Heart right ventricle (tissue), 16 donors: Measurements from ENCODE around the gene KCNQ5. TPM values are rescaled to one million over a fixed set of nuclear protein-coding genes. Genes with fewer than 3 reads are reported as not detected.
A peak's percentile ranks its signal among the peaks of the same experiment; 100 is the strongest.

ENCODE experiments used
- ATAC-seq, 8 donors: fragments of 200-7000 bp; cut with Tn5 transposase; one replicate each; pipeline ENCODE4 v1.9.1; 2020; ENCODE audit warnings: mild to moderate bottlenecking in 8 of 8, moderate library complexity in 8 of 8, moderate number of reproducible peaks in 1 of 8
- DNase-seq, 2 donors: peaks; one replicate each; pipeline ENCODE4 v3.0.0-alpha.2; 2020
- H3K27ac ChIP-seq, 10 donors: fragments of 200-600 bp; sonication (generic) in 2 of 10; one replicate each; pipeline versions ENCODE4 v1.5.0 to v1.8.0; 2020 to 2022; ENCODE audit warnings: mild to moderate bottlenecking in 3 of 10
- H3K27me3 ChIP-seq, 7 donors: fragments of 200-600 bp; one replicate each; pipeline ENCODE4 v1.8.0; 2021 to 2022; ENCODE audit warnings: mild to moderate bottlenecking in 2 of 7
- H3K36me3 ChIP-seq, 9 donors: fragments of 200-600 bp; sonication (generic) in 1 of 9; one replicate each; pipeline versions ENCODE4 v1.5.0 to v1.8.0; 2020 to 2022; ENCODE audit warnings: mild to moderate bottlenecking in 2 of 9
- H3K4me1 ChIP-seq, 9 donors: fragments of 200-600 bp; sonication (generic) in 1 of 9; one replicate each; pipeline versions ENCODE4 v1.5.0 to v1.8.0; 2020 to 2022; ENCODE audit warnings: mild to moderate bottlenecking in 4 of 9
- H3K4me3 ChIP-seq, 10 donors: fragments of 200-600 bp; sonication (generic) in 2 of 10; one replicate each; pipeline versions ENCODE4 v1.5.0 to v1.8.0; 2020 to 2022; ENCODE audit warnings: mild to moderate bottlenecking in 7 of 10, moderate library complexity in 2 of 10
- H3K9me3 ChIP-seq, 11 donors: fragments of 200-600 bp in 10 of 11; sonication (generic) in 2 of 11; one replicate each; pipeline versions ENCODE4 v1.5.0 to v1.8.0; 2013 to 2022; ENCODE audit warnings: mild to moderate bottlenecking in 2 of 11, control low read depth in 1 of 11, moderate library complexity in 1 of 11
- CTCF ChIP-seq, 9 donors: fragments of 200-600 bp; sonication (generic) in 2 of 9; IDR thresholded peaks; one replicate each; pipeline versions ENCODE4 v1.5.0 to v1.8.0; 2021 to 2022; ENCODE audit warnings: antibody characterized with exemption in 9 of 9, mild to moderate bottlenecking in 5 of 9, moderate library complexity in 1 of 9
- WGBS, 2 donors: extraction: QIAGEN DNeasy Blood & Tissue Kit; methylation state at CpG; one replicate each; pipeline ENCODE4 v1.1.7; 2013; ENCODE audit warnings: inconsistent platforms in 1 of 2; 5-methylcytosine and 5-hydroxymethylcytosine counted together
- intact Hi-C, 10 donors: fragments of 100-400 bp; cut with DNase I; formaldehyde crosslinking; loops; one replicate each; pipeline versions ENCODE4 v1.11.1 to v1.14.2; 2022
- polyA plus RNA-seq, 2 donors: library from polyadenylated mRNA; stranded (reverse); fragments of 200-250 nt; gene quantifications; one replicate each; pipeline ENCODE4 v1.2.3, GENCODE V29; 2013
- total RNA-seq, 10 donors: library from RNA; stranded (reverse); fragmentation: NEBNext Ultra II Directional in 3 of 10; extraction: Animal tissue kit (Norgen Biotek cat#: 25700) in 3 of 10; gene quantifications; one replicate each; pipeline versions ENCODE4 v1.2.1 to v1.2.4, GENCODE V29; 2021 to 2023
- donor health status: Arrhythmogenic right ventricular cardiomyopathy.
- donor health status: ischemic (EF 13 %, LVEDD 7.1; RV severe dilation, severe dysfunction).
- donor health status: healthy with polysubstance abuse.
- donor health status: DM: no; HTN: yes; CAD: no.
- donor health status: DM: no; HTN: no; CAD: no.
- donor health status: ischemic (EF 25% LVEDD 6.9; RV normal size, moderate dysfunction).
- donor health status: ischemic (EF 25% LVEDD 5.7; RV mildly dilated, moderate dysfunction).
- donor health status: healthy.
- donor health status: DM: yes; HTN: yes; CAD: no.
- donor health status: Ischemic cardiomyopathy.
- donor health status: ischemic (EF 35%, LVEDD 5.7; RV mildly dilated, moderate dysfunction).
- donor health status: nonischemic (EF 11% LVEDD 7.7; RV severe dilation, severe dysfunction).
- donor health status: DM: yes; HTN: yes; CAD: no.
- donor health status: PGD.
- donor health status: ischemic (EF 29% LVEDD 5.4; RV normal size, mild dysfunction).
- donor health status: nonischemic (EF 23%, LVEDD 6.1; RV moderate dilation, normal function).

KCNQ5 gene
- total and polyA plus RNA-seq, 12 donors: under 0.01 to 0.15 (median 0.12) TPM; not detected in 9

- DNase-seq (no peak), ATAC-seq (no peak)
- no peak for TF ChIP-seq CTCF (IDR thresholded peaks at IDR 0.05)
- 36 to 49% methylated on average over 5 of the region's 5 CpGs for WGBS, 2 donors
- peaks cover 4 to 70% (median 56%) of the 10 kb centered on the region in 7 donors for H3K27me3 ChIP-seq
- intact Hi-C loops: loop anchor here in 2 of 10 donors (5.0 to 10.0 kb wide), 2 partner anchors 491 to 503 kb away; no protein-coding TSS in a partner anchor
- H3K27ac ChIP-seq: no peak overlapping the region
- H3K4me1 ChIP-seq: peaks cover 0 to 40% (median 34%) of the 10 kb centered on the region in 9 donors
- no peak overlapping the region for H3K4me3 ChIP-seq
- H3K9me3 ChIP-seq: no peaks in the 10 kb centered on the region
- H3K36me3 ChIP-seq: no peaks in the 10 kb centered on the region
Observed at GRCh38 chr6:72623808-72624207, 1.9 kb downstream of the KCNQ5 start.

- H3K9me3 ChIP-seq: no peaks in the 10 kb centered on the region
Observed at GRCh38 chr6:72624557-72625160, 2.8 kb downstream of the KCNQ5 start.

GRCh38 chr6:72626126-72626525 is 4.3 kb downstream of the KCNQ5 start:
- intact Hi-C loops: loop anchor here in 1 of 10 donors (10.0 kb wide), 1 partner anchor 489 kb away; no protein-coding TSS in a partner anchor
- no peaks in the 10 kb centered on the region for H3K9me3 ChIP-seq
- peaks cover 0 to 22% (median 17%) of the 10 kb centered on the region in 9 donors for H3K4me1 ChIP-seq
- ATAC-seq (no peak), DNase-seq (no peak)
- 76 to 90% methylated on average over 2 of the region's 2 CpGs for WGBS, 2 donors
- peaks cover 4 to 60% (median 43%) of the 10 kb centered on the region in 7 donors for H3K27me3 ChIP-seq
- no peak overlapping the region for H3K4me3 ChIP-seq
- H3K36me3 ChIP-seq: no peaks in the 10 kb centered on the region
- no peak for TF ChIP-seq CTCF (IDR thresholded peaks at IDR 0.05)
- H3K27ac ChIP-seq: no peak overlapping the region

More at GRCh38 chr6:72624557-72625160, 2.8 kb downstream of the KCNQ5 start:
- DNase-seq (no peak), ATAC-seq (no peak)
- Histone ChIP-seq H3K4me3 (no peak overlapping the region), H3K4me1 (peaks cover 0 to 36% (median 30%) of the 10 kb centered on the region in 9 donors), H3K27ac (no peak overlapping the region), H3K27me3 (peaks cover 4 to 69% (median 55%) of the 10 kb centered on the region in 7 donors), H3K36me3 (no peaks in the 10 kb centered on the region)
- 78 to 83% methylated on average over 3 of the region's 3 CpGs for WGBS, 2 donors
- intact Hi-C loops: loop anchor here in 2 of 10 donors (5.0 to 10.0 kb wide), 2 partner anchors 490 to 503 kb away; no protein-coding TSS in a partner anchor
- peak in 7 of 9 donors; percentile 37 to 59 (median 43) for TF ChIP-seq CTCF (IDR thresholded peaks at IDR 0.05)

GRCh38 chr6:72627539-72627938 is 5.7 kb downstream of the KCNQ5 start:
- TF ChIP-seq CTCF (IDR thresholded peaks at IDR 0.05): no peak
- intact Hi-C loops: loop anchor here in 1 of 10 donors (10.0 kb wide), 1 partner anchor 487 kb away; no protein-coding TSS in a partner anchor
- peaks cover 1 to 46% (median 29%) of the 10 kb centered on the region in 7 donors for H3K27me3 ChIP-seq
- no peak overlapping the region for H3K4me3 ChIP-seq
- H3K36me3 ChIP-seq: no peaks in the 10 kb centered on the region
- peaks cover 0 to 4% (median 0%) of the 10 kb centered on the region in 11 donors for H3K9me3 ChIP-seq
- DNase-seq: no peak
- no peak overlapping the region for H3K27ac ChIP-seq
- peaks cover 0 to 10% (median 4%) of the 10 kb centered on the region in 9 donors for H3K4me1 ChIP-seq
- no peak for ATAC-seq
